ENCODE measurements around the gene ASAP2.

DNA sequence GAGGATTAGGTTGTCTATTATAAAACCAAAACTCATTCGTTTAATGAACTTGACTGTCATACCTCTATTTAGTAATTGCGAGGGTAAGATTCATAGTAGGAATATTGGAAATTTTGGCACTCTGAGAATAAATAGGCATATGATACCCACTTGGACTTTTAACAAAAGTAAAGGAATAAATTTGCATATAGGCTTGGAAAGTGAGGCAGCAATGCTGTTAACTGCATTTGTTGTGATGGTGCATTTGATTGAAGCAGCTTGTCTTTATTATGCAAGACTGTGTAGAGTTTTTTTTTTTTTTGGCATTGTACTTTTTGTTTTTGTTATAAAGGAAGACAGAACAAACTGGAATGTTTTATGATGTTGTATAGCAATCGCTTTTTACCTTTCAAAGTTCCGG, 197.8 kb downstream of the ASAP2 start:
- TF ChIP-seq, protein P1, sequence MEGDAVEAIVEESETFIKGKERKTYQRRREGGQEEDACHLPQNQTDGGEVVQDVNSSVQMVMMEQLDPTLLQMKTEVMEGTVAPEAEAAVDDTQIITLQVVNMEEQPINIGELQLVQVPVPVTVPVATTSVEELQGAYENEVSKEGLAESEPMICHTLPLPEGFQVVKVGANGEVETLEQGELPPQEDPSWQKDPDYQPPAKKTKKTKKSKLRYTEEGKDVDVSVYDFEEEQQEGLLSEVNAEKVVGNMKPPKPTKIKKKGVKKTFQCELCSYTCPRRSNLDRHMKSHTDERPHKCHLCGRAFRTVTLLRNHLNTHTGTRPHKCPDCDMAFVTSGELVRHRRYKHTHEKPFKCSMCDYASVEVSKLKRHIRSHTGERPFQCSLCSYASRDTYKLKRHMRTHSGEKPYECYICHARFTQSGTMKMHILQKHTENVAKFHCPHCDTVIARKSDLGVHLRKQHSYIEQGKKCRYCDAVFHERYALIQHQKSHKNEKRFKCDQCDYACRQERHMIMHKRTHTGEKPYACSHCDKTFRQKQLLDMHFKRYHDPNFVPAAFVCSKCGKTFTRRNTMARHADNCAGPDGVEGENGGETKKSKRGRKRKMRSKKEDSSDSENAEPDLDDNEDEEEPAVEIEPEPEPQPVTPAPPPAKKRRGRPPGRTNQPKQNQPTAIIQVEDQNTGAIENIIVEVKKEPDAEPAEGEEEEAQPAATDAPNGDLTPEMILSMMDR (conservative IDR thresholded peaks at IDR 0.05; ENCODE audit: low read depth, low read length) = no peak
- no peak for TF ChIP-seq EZH2 (IDR thresholded peaks at IDR 0.05; ENCODE audit: low read length, unreplicated experiment)
- TF ChIP-seq EZH2phosphoT487 (IDR thresholded peaks at IDR 0.05; ENCODE audit: borderline replicate concordance, low read length) = no peak
